ENCODE data around the gene NOM1. TPM values are rescaled to one million over a fixed set of nuclear protein-coding genes. Genes with fewer than 3 reads are reported as not detected.
"Not testable (repeated sequence)": the region's sequence is repeated elsewhere in the genome, so short reads cannot be mapped to it uniquely, and the experiment has no call there.

The NOM1 gene
- total RNA-seq, 2 donors from 2014 or later = 20.5 to 37.4 TPM

GRCh38 chr7:156953215-156953614, 3.7 kb downstream of the NOM1 start:
- H3K4me3 Mint-ChIP-seq; H3K9me3 Mint-ChIP-seq; H3K4me1 Mint-ChIP-seq; H3K27me3 Mint-ChIP-seq; ATAC-seq (replicated peaks); H3K27ac Mint-ChIP-seq: not testable (repeated sequence)
- peaks cover 79% of the 10 kb centered on the region for H3K36me3 Mint-ChIP-seq (ENCODE audit: low read depth)

GRCh38 chr7:156954941-156955340, 5.4 kb downstream of the NOM1 start:
- H3K9me3 Mint-ChIP-seq = no peaks in the 10 kb centered on the region
- H3K4me3 Mint-ChIP-seq = no peak overlapping the region
- H3K4me1 Mint-ChIP-seq = peaks cover 6% of the 10 kb centered on the region
- ATAC-seq (replicated peaks) = no peak
- no peaks in the 10 kb centered on the region for H3K27me3 Mint-ChIP-seq
- H3K27ac Mint-ChIP-seq = no peak overlapping the region
- peaks cover 97% of the 10 kb centered on the region for H3K36me3 Mint-ChIP-seq (ENCODE audit: low read depth)

- Mint-ChIP-seq H3K4me1 (peaks cover 7% of the 10 kb centered on the region), H3K4me3 (no peak overlapping the region), H3K9me3 (no peaks in the 10 kb centered on the region), H3K27me3 (no peaks in the 10 kb centered on the region), H3K27ac (no peak overlapping the region), H3K36me3 (ENCODE audit: low read depth) (peaks cover 100% of the 10 kb centered on the region)
- peak; percentile 19 for ATAC-seq (replicated peaks)
Observed at GRCh38 chr7:156956727-156957126, 7.2 kb downstream of the NOM1 start.

GRCh38 chr7:156962145-156962544, 12.6 kb downstream of the NOM1 start:
- H3K4me3 Mint-ChIP-seq = no peak overlapping the region
- H3K4me1 Mint-ChIP-seq = peaks cover 7% of the 10 kb centered on the region
- no peak for ATAC-seq (replicated peaks)
- no peaks in the 10 kb centered on the region for H3K9me3 Mint-ChIP-seq
- H3K27ac Mint-ChIP-seq = no peak overlapping the region
- H3K27me3 Mint-ChIP-seq = no peaks in the 10 kb centered on the region
- peaks cover 100% of the 10 kb centered on the region for H3K36me3 Mint-ChIP-seq (ENCODE audit: low read depth)

- H3K4me3 Mint-ChIP-seq = no peak overlapping the region
Observed at GRCh38 chr7:156962897-156963296, 13.4 kb downstream of the NOM1 start.

GRCh38 chr7:156963472-156963871, 14.0 kb downstream of the NOM1 start:
- H3K4me1 Mint-ChIP-seq = peaks cover 7% of the 10 kb centered on the region
- no peaks in the 10 kb centered on the region for H3K9me3 Mint-ChIP-seq
- H3K27me3 Mint-ChIP-seq = no peaks in the 10 kb centered on the region
- no peak overlapping the region for H3K27ac Mint-ChIP-seq
- no peak for ATAC-seq (replicated peaks)
- no peak overlapping the region for H3K4me3 Mint-ChIP-seq
- peaks cover 100% of the 10 kb centered on the region for H3K36me3 Mint-ChIP-seq (ENCODE audit: low read depth)

More at GRCh38 chr7:156962897-156963296, 13.4 kb downstream of the NOM1 start:
- H3K27me3 Mint-ChIP-seq = no peaks in the 10 kb centered on the region
- peaks cover 100% of the 10 kb centered on the region for H3K36me3 Mint-ChIP-seq (ENCODE audit: low read depth)
- no peak overlapping the region for H3K27ac Mint-ChIP-seq
- H3K4me1 Mint-ChIP-seq = peaks cover 7% of the 10 kb centered on the region
- no peak for ATAC-seq (replicated peaks)
- no peaks in the 10 kb centered on the region for H3K9me3 Mint-ChIP-seq

- H3K4me3 Mint-ChIP-seq = no peak overlapping the region
- no peaks in the 10 kb centered on the region for H3K9me3 Mint-ChIP-seq
- no peaks in the 10 kb centered on the region for H3K27me3 Mint-ChIP-seq
- no peak for ATAC-seq (replicated peaks)
- H3K4me1 Mint-ChIP-seq = peaks cover 7% of the 10 kb centered on the region
- peaks cover 100% of the 10 kb centered on the region for H3K36me3 Mint-ChIP-seq (ENCODE audit: low read depth)
- no peak overlapping the region for H3K27ac Mint-ChIP-seq
Observed at GRCh38 chr7:156964971-156965370, 15.5 kb downstream of the NOM1 start.

- no peak for ATAC-seq (replicated peaks)
- Mint-ChIP-seq H3K36me3 (ENCODE audit: low read depth) (peaks cover 96% of the 10 kb centered on the region), H3K4me3 (no peak overlapping the region), H3K9me3 (no peaks in the 10 kb centered on the region), H3K27ac (no peak overlapping the region), H3K4me1 (no peaks in the 10 kb centered on the region), H3K27me3 (no peaks in the 10 kb centered on the region)
Observed at GRCh38 chr7:156966387-156966786, 16.9 kb downstream of the NOM1 start.

GRCh38 chr7:156968183-156968582, 18.7 kb downstream of the NOM1 start:
- Mint-ChIP-seq H3K27ac (no peak overlapping the region), H3K4me1 (no peaks in the 10 kb centered on the region), H3K4me3 (no peak overlapping the region), H3K36me3 (ENCODE audit: low read depth) (peaks cover 87% of the 10 kb centered on the region), H3K9me3 (no peaks in the 10 kb centered on the region), H3K27me3 (no peaks in the 10 kb centered on the region)
- ATAC-seq (replicated peaks) = no peak

- H3K9me3 Mint-ChIP-seq = no peaks in the 10 kb centered on the region
- no peak overlapping the region for H3K27ac Mint-ChIP-seq
- ATAC-seq (replicated peaks) = no peak
- no peaks in the 10 kb centered on the region for H3K4me1 Mint-ChIP-seq
- H3K4me3 Mint-ChIP-seq = no peak overlapping the region
- H3K27me3 Mint-ChIP-seq = no peaks in the 10 kb centered on the region
- H3K36me3 Mint-ChIP-seq (ENCODE audit: low read depth) = peaks cover 74% of the 10 kb centered on the region
Observed at GRCh38 chr7:156969972-156970420, 20.5 kb downstream of the NOM1 start.

- H3K27ac Mint-ChIP-seq = no peak overlapping the region
- no peak for ATAC-seq (replicated peaks)
- H3K4me3 Mint-ChIP-seq = no peak overlapping the region
- H3K4me1 Mint-ChIP-seq = no peaks in the 10 kb centered on the region
- peaks cover 57% of the 10 kb centered on the region for H3K36me3 Mint-ChIP-seq (ENCODE audit: low read depth)
- H3K27me3 Mint-ChIP-seq = no peaks in the 10 kb centered on the region
- H3K9me3 Mint-ChIP-seq = peaks cover 7% of the 10 kb centered on the region
Observed at GRCh38 chr7:156975620-156976019, 26.1 kb downstream of the NOM1 start.

- H3K4me1 Mint-ChIP-seq = no peaks in the 10 kb centered on the region
- ATAC-seq (replicated peaks) = no peak
- no peaks in the 10 kb centered on the region for H3K27me3 Mint-ChIP-seq
- H3K36me3 Mint-ChIP-seq (ENCODE audit: low read depth) = peaks cover 40% of the 10 kb centered on the region
- no peak overlapping the region for H3K27ac Mint-ChIP-seq
- H3K9me3 Mint-ChIP-seq = peaks cover 7% of the 10 kb centered on the region
- H3K4me3 Mint-ChIP-seq = no peak overlapping the region
Observed at GRCh38 chr7:156979007-156979606, 29.6 kb downstream of the NOM1 start.

- Mint-ChIP-seq H3K4me1 (no peaks in the 10 kb centered on the region), H3K4me3 (no peak overlapping the region), H3K27ac (no peak overlapping the region), H3K9me3 (peaks cover 7% of the 10 kb centered on the region), H3K36me3 (ENCODE audit: low read depth) (peaks cover 37% of the 10 kb centered on the region), H3K27me3 (no peaks in the 10 kb centered on the region)
- ATAC-seq (replicated peaks) = no peak
Observed at GRCh38 chr7:156979711-156980110, 30.2 kb downstream of the NOM1 start.

GRCh38 chr7:156984174-156984891, 34.8 kb downstream of the NOM1 start:
- H3K36me3 Mint-ChIP-seq (ENCODE audit: low read depth) = peaks cover 6% of the 10 kb centered on the region
- no peaks in the 10 kb centered on the region for H3K4me1 Mint-ChIP-seq
- no peak overlapping the region for H3K27ac Mint-ChIP-seq
- no peak for ATAC-seq (replicated peaks)
- peaks cover 6% of the 10 kb centered on the region for H3K9me3 Mint-ChIP-seq
- H3K4me3 Mint-ChIP-seq = no peak overlapping the region
- H3K27me3 Mint-ChIP-seq = no peaks in the 10 kb centered on the region
